ENCODE results near the gene IL16. TPM values are rescaled to one million over a fixed set of nuclear protein-coding genes. Genes with fewer than 3 reads are reported as not detected.
A peak's percentile ranks its signal among the peaks of the same experiment; 100 is the strongest.

The IL16 gene
- total RNA-seq, 1 experiment from 2014 or later, result 0.96 TPM

- DNase-seq (ENCODE audit: low read depth), result no peak
These were observed 97.2 kb downstream of the IL16 start for GRCh38 chr15:81293728-81294515.

- DNase-seq (ENCODE audit: low read depth), result no peak
These were observed 97.8 kb downstream of the IL16 start for GRCh38 chr15:81294516-81294880.

- DNase-seq (ENCODE audit: low read depth), result no peak
These were observed 98.9 kb downstream of the IL16 start for GRCh38 chr15:81295486-81296121.

- DNase-seq (ENCODE audit: low read depth), result no peak
These were observed 99.5 kb downstream of the IL16 start for GRCh38 chr15:81296186-81296585.

GRCh38 chr15:81296673-81297072 is 100.0 kb downstream of the IL16 start:
- peak; percentile 19 for DNase-seq (ENCODE audit: low read depth)

- DNase-seq (ENCODE audit: low read depth), result peak; percentile 54
These were observed 100.5 kb downstream of the IL16 start for GRCh38 chr15:81297147-81297572.

GRCh38 chr15:81297603-81298575 is 101.2 kb downstream of the IL16 start:
- DNase-seq (ENCODE audit: low read depth), result no peak

GRCh38 chr15:81298611-81299010 is 101.9 kb downstream of the IL16 start:
- DNase-seq (ENCODE audit: low read depth), result no peak

- no peak for DNase-seq (ENCODE audit: low read depth)
These were observed 102.5 kb downstream of the IL16 start for GRCh38 chr15:81299156-81299555.

- no peak for DNase-seq (ENCODE audit: low read depth)
These were observed 103.1 kb downstream of the IL16 start for GRCh38 chr15:81299630-81300273.

- no peak for DNase-seq (ENCODE audit: low read depth)
These were observed 104.7 kb downstream of the IL16 start for GRCh38 chr15:81301385-81301784.

GRCh38 chr15:81301815-81302399 is 105.2 kb downstream of the IL16 start:
- DNase-seq (ENCODE audit: low read depth), result no peak

GRCh38 chr15:81302701-81303109 is 106.0 kb downstream of the IL16 start:
- no peak for DNase-seq (ENCODE audit: low read depth)

GRCh38 chr15:81303244-81304225 is 106.9 kb downstream of the IL16 start:
- no peak for DNase-seq (ENCODE audit: low read depth)

- DNase-seq (ENCODE audit: low read depth), result peak; percentile 36
These were observed 107.5 kb downstream of the IL16 start for GRCh38 chr15:81304226-81304625.

GRCh38 chr15:81308260-81308659 is 111.6 kb downstream of the IL16 start:
- DNase-seq (ENCODE audit: low read depth), result peak; percentile 22

- no peak for DNase-seq (ENCODE audit: low read depth)
These were observed 113.2 kb downstream of the IL16 start for GRCh38 chr15:81309647-81310450.

- no peak for DNase-seq (ENCODE audit: low read depth)
These were observed 113.8 kb downstream of the IL16 start for GRCh38 chr15:81310480-81310879.
